M059J (cell line): Measurements from ENCODE around the gene NUBP1. TPM values are rescaled to one million over a fixed set of nuclear protein-coding genes. Genes with fewer than 3 reads are reported as not detected.

ENCODE experiments used
- DNase-seq: peaks from one replicate; pipeline ENCODE4 v3.0.0-alpha.2; 2012; ENCODE audit warnings: low read depth
- total RNA-seq: library from RNA; depleted of rRNA; stranded (reverse); fragments of >200 nt; shearing (Covaris generic); gene quantifications from 2 replicates; pipeline ENCODE4 v1.2.3, GENCODE V29; 2014; rRNA removed

NUBP1 gene
- total RNA-seq, 1 experiment from 2014 or later, result 45.7 TPM

DNA sequence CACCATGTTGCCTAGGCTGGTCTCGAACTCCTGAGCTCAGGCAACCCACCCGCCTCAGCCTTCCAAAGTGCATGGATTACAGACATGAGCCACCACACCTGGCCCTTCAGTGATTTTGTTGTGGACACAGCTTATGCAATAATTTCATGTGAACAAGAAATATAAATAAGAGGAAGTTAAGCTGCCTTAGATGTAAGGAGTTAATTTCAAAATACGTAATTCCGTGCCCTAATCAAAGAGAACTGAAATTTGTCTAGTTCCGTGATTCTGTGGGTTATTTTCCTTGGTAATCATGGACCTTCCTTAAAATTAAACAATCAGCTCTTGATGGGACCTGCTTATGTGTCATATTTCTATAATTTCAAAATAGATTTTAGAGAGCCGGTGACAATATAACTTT lies 63.1 kb downstream of the NUBP1 start:
- DNase-seq, result no peak

DNA sequence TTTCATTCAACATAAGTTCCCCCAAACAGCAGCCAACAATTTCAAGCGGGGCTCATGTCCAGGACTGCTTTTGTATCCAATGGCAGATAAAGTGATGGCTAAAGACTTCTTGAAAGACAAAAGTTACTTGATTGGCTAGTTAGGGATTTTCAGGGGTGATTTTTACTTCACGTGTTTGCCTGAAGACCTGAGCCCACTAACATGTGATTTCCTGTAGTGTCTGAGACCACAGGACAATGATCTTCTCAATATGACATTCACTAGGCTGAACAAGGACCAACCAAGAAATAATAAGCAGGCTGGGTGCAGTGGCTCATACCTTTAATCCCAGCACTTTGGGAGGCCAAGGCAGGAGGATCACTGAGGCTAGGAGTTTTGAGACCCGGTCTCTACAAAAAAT lies 64.6 kb downstream of the NUBP1 start:
- no peak for DNase-seq

DNA sequence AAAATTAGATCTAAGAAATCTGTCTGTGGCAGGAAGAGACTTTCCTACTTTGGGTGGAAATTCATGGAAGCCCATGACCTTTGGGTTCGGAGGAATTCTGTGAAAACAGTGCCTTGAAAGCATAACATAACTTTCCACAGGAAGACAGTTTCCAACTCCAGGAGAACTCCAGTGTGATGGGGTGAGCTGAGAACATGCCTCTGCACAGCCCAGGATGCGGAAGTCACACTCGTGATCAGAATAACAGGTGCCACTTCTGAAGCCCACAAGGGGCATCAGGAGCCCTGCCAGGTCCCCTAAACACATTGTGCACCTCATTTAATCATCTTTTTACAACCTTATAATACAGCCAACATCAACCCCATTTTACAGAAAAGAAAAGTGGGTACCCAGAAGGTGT lies 65.2 kb downstream of the NUBP1 start:
- DNase-seq, result no peak

DNA sequence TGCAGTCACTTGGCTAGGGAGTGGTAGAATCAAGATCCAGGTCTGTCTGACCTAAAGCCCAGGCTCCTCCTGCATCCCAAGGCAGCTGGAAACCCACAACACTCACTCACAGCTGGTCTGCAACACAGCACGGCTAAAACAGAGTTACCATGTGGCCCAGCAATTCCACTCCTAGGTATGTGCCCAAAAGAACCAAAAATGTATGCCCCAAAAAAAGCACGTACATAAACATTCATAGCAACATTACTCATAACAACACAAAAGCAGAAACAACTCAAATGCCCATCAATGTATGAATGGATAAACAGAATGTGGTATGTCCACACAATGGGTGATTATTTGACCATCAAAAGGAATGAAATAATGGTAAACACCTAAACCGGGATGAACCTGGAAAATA lies 66.1 kb downstream of the NUBP1 start:
- no peak for DNase-seq

DNA sequence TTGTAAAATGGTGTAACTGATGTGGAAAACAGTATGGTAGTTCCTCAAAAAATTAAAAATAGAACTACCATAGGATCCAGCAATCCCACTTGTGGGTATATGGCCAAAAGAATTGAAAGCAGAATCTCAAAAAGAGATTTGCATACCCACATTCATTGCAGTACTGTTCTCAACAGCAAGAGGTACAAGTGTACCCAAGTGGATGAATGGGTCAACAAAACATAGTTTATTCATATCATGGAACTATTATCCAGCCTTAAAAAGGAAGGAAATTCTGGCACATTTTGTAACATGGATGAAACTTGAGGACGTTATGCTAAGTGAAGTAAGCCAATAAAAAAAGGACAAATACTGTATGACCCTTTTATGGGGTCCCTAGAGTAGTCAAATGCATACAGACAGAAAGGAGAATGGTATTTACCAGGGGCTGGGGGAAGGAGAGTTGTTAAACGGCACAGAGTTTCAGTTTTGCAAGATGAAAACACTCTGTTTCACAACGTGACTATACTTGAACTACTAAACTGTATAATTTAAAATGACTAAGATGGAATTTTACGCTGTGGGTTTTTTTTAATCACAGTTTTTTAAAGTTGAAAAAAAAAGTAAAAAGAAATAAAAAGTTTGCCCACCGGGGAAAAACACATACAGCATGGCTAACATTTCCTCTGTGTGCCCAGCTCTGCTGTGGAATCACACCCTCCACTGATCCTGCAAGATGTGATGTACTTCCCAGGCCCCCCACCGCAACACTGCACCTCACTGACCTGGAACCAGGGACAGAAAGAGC lies 68.9 kb downstream of the NUBP1 start:
- DNase-seq, result no peak

DNA sequence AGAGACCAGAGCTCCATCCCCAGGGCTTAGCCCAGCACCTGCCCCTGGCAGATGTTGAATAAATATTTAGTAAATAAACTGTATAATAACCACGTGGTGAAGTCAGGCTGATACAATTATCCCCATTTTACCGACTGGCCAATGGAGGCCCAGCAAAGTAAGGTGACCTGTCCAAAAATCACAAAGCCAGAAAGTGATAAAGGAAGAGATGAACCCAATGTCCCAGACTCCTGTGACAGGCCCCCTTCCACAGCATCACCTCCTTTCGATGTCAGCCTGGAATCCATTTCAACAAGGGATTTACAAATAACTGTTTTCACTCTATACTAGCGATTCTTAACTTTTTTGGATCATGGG lies 69.4 kb downstream of the NUBP1 start:
- no peak for DNase-seq

DNA sequence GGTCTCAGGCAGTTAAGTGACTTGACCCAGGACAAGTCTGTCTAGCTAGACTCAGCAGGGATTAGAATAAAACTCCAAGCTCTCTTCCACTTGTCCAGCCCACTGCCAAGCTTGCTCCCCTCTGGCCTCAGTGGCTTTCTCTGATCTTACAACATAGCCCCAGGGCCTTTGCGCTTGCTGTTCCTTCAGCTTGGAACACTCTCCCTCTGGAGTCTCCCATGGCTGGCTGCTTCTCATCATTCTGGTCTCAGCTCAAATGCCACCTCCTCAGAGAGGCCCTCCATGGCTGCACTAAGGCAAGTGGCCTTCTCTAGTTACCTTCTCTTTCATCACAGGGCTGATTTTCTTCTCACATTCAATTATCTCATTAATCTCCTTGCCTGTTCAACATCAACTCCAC lies 73.9 kb downstream of the NUBP1 start:
- no peak for DNase-seq

DNA sequence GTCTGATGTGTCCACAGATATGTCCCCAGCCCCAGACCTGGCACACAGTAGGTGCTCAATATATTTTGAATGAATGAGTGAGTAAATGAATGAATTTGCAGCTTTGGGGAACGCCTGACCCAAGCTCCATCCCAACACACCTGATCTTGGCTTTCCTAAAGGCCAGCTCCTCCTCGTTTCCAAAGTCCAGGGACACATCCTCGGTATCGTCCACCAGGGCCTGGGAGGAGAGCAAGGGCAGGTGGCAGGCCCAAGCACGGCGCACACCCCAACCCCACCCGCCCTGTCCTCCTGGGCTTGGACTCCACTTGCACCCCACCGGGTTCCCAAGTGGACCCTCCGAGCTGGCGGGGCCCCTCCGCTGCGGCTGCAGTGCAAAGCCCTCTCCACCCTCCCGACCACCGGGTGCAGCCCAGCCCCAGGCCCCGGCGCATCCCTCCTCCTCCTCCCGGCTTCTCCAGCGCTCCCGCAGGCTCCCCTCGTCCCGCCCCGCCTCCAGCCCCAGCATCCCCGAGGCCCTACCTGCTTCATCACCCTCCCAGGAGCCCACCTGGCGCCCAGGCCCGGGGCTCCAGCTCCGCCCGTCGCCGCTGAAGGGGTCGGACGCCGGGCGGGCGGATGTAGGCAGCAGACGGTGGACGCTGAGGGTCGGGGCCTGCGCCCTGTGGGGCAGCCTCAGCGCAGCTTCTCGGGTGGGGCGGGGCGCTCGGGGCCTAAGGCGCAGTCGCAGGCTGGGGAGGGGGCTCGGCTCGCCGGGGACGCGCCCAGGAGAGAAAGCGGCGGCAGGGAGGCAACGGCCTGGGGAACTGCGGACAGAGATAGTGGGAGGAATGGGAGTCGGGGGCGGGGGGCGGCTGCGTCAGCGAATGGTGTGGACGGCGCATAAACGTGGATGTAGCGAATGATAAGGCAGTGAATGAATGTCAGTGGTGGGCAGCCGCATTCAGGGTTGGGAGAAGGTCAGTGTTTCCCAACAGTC lies 74.6 kb downstream of the NUBP1 start, which contains the start of gene TVP23A:
TVP23A (minus strand) TSS at position 832 of the 979 bp plus-strand sequence; CDS start at position 531, 301 bp downstream.
- no peak for DNase-seq

Other genes with a start within 250 kb of the NUBP1 start
- 28.0 and 55.4 TPM in 2 replicates for gene EMP2, start 163.2 kb upstream of the NUBP1 start, total RNA-seq
- gene TEKT5, start 48.9 kb upstream of the NUBP1 start, total RNA-seq, result 1.4 TPM in 1 of 2 replicates, not detected in the other
- 0.10 TPM in 1 of 2 replicates, not detected in the other for gene TVP23A, start 75.0 kb downstream of the NUBP1 start, total RNA-seq
- gene CIITA, start 133.4 kb downstream of the NUBP1 start, total RNA-seq, result 0.71 and 1.0 TPM in 2 replicates
- 53.0 and 60.7 TPM in 2 replicates for gene DEXI, start 198.6 kb downstream of the NUBP1 start, total RNA-seq
- 8.1 and 15.6 TPM in 2 replicates for gene CLEC16A, start 200.7 kb downstream of the NUBP1 start, total RNA-seq